GM12878 (cell line): ENCODE results near the gene GALNS. TPM values are rescaled to one million over a fixed set of nuclear protein-coding genes. Genes with fewer than 3 reads are reported as not detected.

ENCODE experiments used
- ATAC-seq: fragments of 200-7000 bp; cut with Tn5 transposase; 3 replicates; pipeline ENCODE4 v1.9.1; 2020; ENCODE audit warnings: mild to moderate bottlenecking, moderate library complexity
- BruUV-seq: library from RNA; stranded (reverse); fragments of 400-500 nt; replicated peaks from 2 replicates; lab custom pipeline; 2021; lab: Mats Ljungman, UMichigan
- CTCF ChIA-PET: fragments of 300-600 bp; sonication (Branson Sonifier 250); formaldehyde crosslinking; extraction: SDS; loops from one replicate; lab custom pipeline; 2021; ENCODE audit warnings: inconsistent platforms; lab: Yijun Ruan, JAX
- POLR2A ChIA-PET: fragments of 350-600 bp; formaldehyde crosslinking; extraction: SDS; loops from one replicate; lab custom pipeline; 2021; ENCODE audit warnings: inconsistent platforms; lab: Charles Lee
- RAD21 ChIA-PET: fragments of 300-600 bp; sonication (Branson Sonifier 250); formaldehyde crosslinking; loops from one replicate; lab custom pipeline; 2023; ENCODE audit warnings: antibody characterized with exemption; ENCODE audit not compliant: unreplicated experiment; lab: Charles Lee
- SMC1A ChIA-PET: fragments of 300-600 bp; sonication (Branson Sonifier 250); formaldehyde crosslinking; loops from one replicate; lab custom pipeline; 2023; ENCODE audit not compliant: unreplicated experiment, uncharacterized antibody; lab: Charles Lee
- DNase-seq: peaks from one replicate; pipeline ENCODE4 v3.0.0-alpha.2; 2011; ENCODE audit warnings: low read depth, low spot score
- FAIRE-seq: peaks from 3 replicates; lab custom pipeline; 2011; peaks lifted over from hg19 to GRCh38; lab: Jason Lieb, UNC
- H2AFZ ChIP-seq: 2 replicates; pipeline ENCODE4 v1.6.0; 2011; ENCODE audit warnings: low read depth, low read length, control low read depth; ENCODE audit not compliant: control insufficient read depth
- H3K27ac ChIP-seq: 2 replicates; pipeline ENCODE4 v1.5.1; 2011; ENCODE audit warnings: control low read depth; ENCODE audit not compliant: control insufficient read depth, insufficient read depth
- H3K27me3 ChIP-seq, 2 experiments: replicated peaks in 1 of 2; 2 replicates each; pipeline versions ENCODE4 v1.6.0 to v1.6.1; 2011; ENCODE audit warnings: low read length in 1 of 2; ENCODE audit not compliant: control insufficient read depth in 2 of 2, insufficient read depth in 2 of 2
- H3K36me3 ChIP-seq, 2 experiments: 2 replicates each; pipeline ENCODE4 v1.5.1; 2011; ENCODE audit warnings: low read length in 1 of 2; ENCODE audit not compliant: control insufficient read depth in 2 of 2, insufficient read depth in 2 of 2
- H3K4me1 ChIP-seq: 2 replicates; pipeline ENCODE4 v1.6.1; 2011; ENCODE audit warnings: mild to moderate bottlenecking, low read length, moderate library complexity, mixed read lengths; ENCODE audit not compliant: control insufficient read depth, insufficient read depth
- H3K4me2 ChIP-seq: 2 replicates; pipeline ENCODE4 v1.6.0; 2011; ENCODE audit warnings: control low read depth; ENCODE audit not compliant: control insufficient read depth, insufficient read depth
- H3K4me3 ChIP-seq: fragments of 200-600 bp; sonication (generic); 2 replicates; pipeline ENCODE4 v1.5.1; 2016
- H3K79me2 ChIP-seq: 2 replicates; pipeline ENCODE4 v1.6.0; 2011; ENCODE audit warnings: low read length; ENCODE audit not compliant: control insufficient read depth, insufficient read depth
- H3K9ac ChIP-seq: 2 replicates; pipeline ENCODE4 v1.8.0; 2011; ENCODE audit warnings: low read length, control low read depth, mixed read lengths; ENCODE audit not compliant: control insufficient read depth, insufficient read depth
- H3K9me3 ChIP-seq: replicated peaks from 3 replicates; pipeline ENCODE4 v1.5.1; 2011; ENCODE audit warnings: mild to moderate bottlenecking, low read length; ENCODE audit not compliant: control insufficient read depth, insufficient read depth
- H4K20me1 ChIP-seq: 2 replicates; pipeline ENCODE4 v1.6.0; 2011; ENCODE audit not compliant: control insufficient read depth, insufficient read depth
- BHLHE40 ChIP-seq, 2 experiments: fragments of 450-650 bp in 1 of 2; IDR thresholded peaks; 2 replicates each; pipeline ENCODE4 v1.6.1; 2011 to 2017; ENCODE audit warnings: low read depth in 2 of 2, borderline replicate concordance in 1 of 2, improper control_type of control experiment in 1 of 2, low read length in 1 of 2, mild to moderate bottlenecking in 1 of 2
- HDGF ChIP-seq: fragments of 450-650 bp; IDR thresholded peaks from 2 replicates; pipeline ENCODE4 v1.6.1; 2016; ENCODE audit warnings: antibody characterized with exemption
- NBN ChIP-seq: fragments of 450-650 bp; IDR thresholded peaks from 2 replicates; pipeline ENCODE4 v1.6.1; 2016
- NR2C2 ChIP-seq: IDR thresholded peaks from 2 replicates; pipeline ENCODE4 v1.6.1; 2011; ENCODE audit warnings: borderline replicate concordance, low read depth; ENCODE audit not compliant: control insufficient read depth, insufficient read length
- RFX5 ChIP-seq: IDR thresholded peaks from 2 replicates; pipeline ENCODE4 v1.6.1; 2011; ENCODE audit warnings: low read depth, low read length, improper control_type of control experiment
- RUNX3 ChIP-seq: IDR thresholded peaks from 2 replicates; pipeline ENCODE4 v1.6.1; 2012; ENCODE audit warnings: low read length, inconsistent platforms
- SMAD1 ChIP-seq: fragments of 450-650 bp; IDR thresholded peaks from 2 replicates; pipeline ENCODE4 v1.6.1; 2018; ENCODE audit warnings: mild to moderate bottlenecking, low read depth; ENCODE audit not compliant: partially characterized antibody
- SRF ChIP-seq, 2 experiments: IDR thresholded peaks; 2 replicates each; pipeline ENCODE4 v1.6.1; 2011; ENCODE audit warnings: low read depth in 2 of 2, low read length in 2 of 2, mild to moderate bottlenecking in 1 of 2, moderate library complexity in 1 of 2
- TCF12 ChIP-seq: IDR thresholded peaks from 2 replicates; pipeline ENCODE4 v1.6.1; 2011; ENCODE audit warnings: low read depth, mild to moderate bottlenecking, low read length
- WGBS: methylation state at CpG from one replicate; pipeline ENCODE4 v1.1.6; 2016; ENCODE audit warnings: low lambda C conversion rate; ENCODE audit not compliant: insufficient replicate concordance, insufficient coverage; ENCODE audit errors: missing lambda C conversion rate; 5-methylcytosine and 5-hydroxymethylcytosine counted together
- in situ Hi-C: fragments of 300-500 bp; cut with MboI; formaldehyde crosslinking; loops from 9 replicates; pipeline ENCODE4 v1.14.3; 2018; ENCODE audit warnings: mixed read lengths
- intact Hi-C: fragments of 100-400 bp; cut with micrococcal nuclease; formaldehyde crosslinking; loops from one replicate; pipeline ENCODE4 v1.14.2; 2022; ENCODE audit not compliant: unreplicated experiment
- polyA plus RNA-seq, 11 experiments: library from polyadenylated mRNA; depleted of rRNA in 4 of 11; unstranded in 6 of 11; stranded (reverse) in 5 of 11; fragments of >200 nt; fragmentation: Nextera tagmentation in 4 of 11; fragmentation: Illumina TruSeq in 1 of 11; extraction: Ambion mirVana in 4 of 11; extraction: Trizol in 1 of 11; gene quantifications; 1 replicate in 1 of 11; 2 replicates in 10 of 11; pipeline versions ENCODE4 v1.2.1 to v1.2.3, GENCODE V29; 2011 to 2016; ENCODE audit warnings: inconsistent platforms in 2 of 11, missing spikeins in 2 of 11, low read depth in 1 of 11
- total RNA-seq, 4 experiments: library from RNA; depleted of rRNA in 3 of 4; stranded (reverse); fragments of >200 nt in 3 of 4; fragmentation: Illumina TruSeq in 1 of 4; extraction: Trizol in 1 of 4; gene quantifications; 2 replicates each; pipeline versions ENCODE4 v1.2.1 to v1.2.3, GENCODE V29; 2013 to 2021
- TF ChIP-seq, protein P1 (sequence below): fragments of 450-650 bp; IDR thresholded peaks from 2 replicates; pipeline ENCODE4 v1.6.1; 2017; ENCODE audit warnings: low read depth, mild to moderate bottlenecking, moderate library complexity

GALNS gene
- total and polyA plus RNA-seq, 10 of the 15 experiments (the other 5 are each of a cell fraction or from before 2014, with no cell fraction given), result 0.37 to 12.4 (median 5.3) TPM

DNA sequence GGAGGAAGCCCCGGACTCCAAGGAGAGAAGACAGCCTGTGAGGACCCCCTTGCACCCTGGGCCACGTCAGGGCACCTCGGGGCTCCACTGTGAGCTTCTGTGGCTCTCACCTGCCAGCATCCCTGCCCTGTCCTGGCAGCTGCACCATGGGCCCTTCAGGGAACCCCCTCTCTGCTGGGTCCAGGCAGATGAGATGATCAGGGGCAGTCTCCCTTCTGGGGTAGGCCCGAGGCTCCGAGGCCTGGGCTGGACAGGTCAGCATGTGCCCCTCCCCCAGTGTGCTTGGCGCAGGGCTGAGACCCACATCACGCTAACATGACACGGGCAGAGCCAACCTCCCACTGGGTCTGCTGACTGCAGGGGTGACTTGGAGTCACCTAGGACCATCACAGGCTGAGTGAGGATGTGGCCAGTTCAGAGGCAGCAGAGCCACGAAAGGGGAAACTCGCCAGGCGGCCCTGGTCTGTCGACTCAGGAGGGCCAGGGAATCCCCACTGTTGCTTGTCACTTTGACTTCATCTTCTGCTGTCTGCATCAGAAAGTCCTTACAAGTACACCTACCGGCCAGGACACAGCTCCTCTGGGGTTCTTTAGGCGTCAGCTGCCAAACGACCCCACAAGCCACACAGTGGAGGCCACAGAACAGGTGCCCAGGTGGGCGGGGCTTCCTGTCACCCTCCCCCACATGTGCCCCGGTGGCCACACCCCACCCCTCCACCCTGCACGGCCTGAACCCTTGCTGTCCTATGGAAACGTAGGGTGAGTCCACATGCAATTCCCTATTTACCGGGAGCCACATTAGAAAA is 2.2 kb downstream of the GALNS start:
- POLR2A ChIA-PET, result no interaction called here
- in situ Hi-C loops, result no loop called here
- peak; percentile 44 for ATAC-seq
- H3K27ac ChIP-seq, result no peak overlapping the region
- SMC1A ChIA-PET, result interaction anchor here (0.8 kb wide), 1 partner anchor 8 kb away, joined by 3 read pairs; no protein-coding TSS in a partner anchor
- no peaks in the 10 kb centered on the region for H3K9me3 ChIP-seq
- no peak for FAIRE-seq
- RAD21 ChIA-PET, result no interaction called here
- no TSS peak for BruUV-seq
- H2AFZ ChIP-seq, result no peak overlapping the region
- peaks cover 13% of the 10 kb centered on the region for H3K79me2 ChIP-seq
- H3K4me1 ChIP-seq, result peaks cover 23% of the 10 kb centered on the region
- H3K36me3 ChIP-seq, result peaks cover 0 to 3% of the 10 kb centered on the region in 2 experiments; a peak in 1 of 4 replicates
- 30% methylated on average over 20 of the region's 20 CpGs for WGBS
- TF ChIP-seq NR2C2 (no peak), NBN (no peak), RFX5 (no peak), TCF12 (0 out of 2 replicates have a peak, but pooled peaks have one; percentile 24), BHLHE40 (IDR thresholded peaks at IDR 0.05; ENCODE audit: borderline replicate concordance in 1 of 2, low read depth in 2 of 2, low read length in 1 of 2) (peak in 1 of 2 experiments; percentile 14; a peak in 1 of 4 replicates), SMAD1 (no peak), SRF (IDR thresholded peaks at IDR 0.05; ENCODE audit: low read depth in 2 of 2, low read length in 2 of 2) (no peak), RUNX3 (no peak), HDGF (no peak)
- TF ChIP-seq, protein P1, sequence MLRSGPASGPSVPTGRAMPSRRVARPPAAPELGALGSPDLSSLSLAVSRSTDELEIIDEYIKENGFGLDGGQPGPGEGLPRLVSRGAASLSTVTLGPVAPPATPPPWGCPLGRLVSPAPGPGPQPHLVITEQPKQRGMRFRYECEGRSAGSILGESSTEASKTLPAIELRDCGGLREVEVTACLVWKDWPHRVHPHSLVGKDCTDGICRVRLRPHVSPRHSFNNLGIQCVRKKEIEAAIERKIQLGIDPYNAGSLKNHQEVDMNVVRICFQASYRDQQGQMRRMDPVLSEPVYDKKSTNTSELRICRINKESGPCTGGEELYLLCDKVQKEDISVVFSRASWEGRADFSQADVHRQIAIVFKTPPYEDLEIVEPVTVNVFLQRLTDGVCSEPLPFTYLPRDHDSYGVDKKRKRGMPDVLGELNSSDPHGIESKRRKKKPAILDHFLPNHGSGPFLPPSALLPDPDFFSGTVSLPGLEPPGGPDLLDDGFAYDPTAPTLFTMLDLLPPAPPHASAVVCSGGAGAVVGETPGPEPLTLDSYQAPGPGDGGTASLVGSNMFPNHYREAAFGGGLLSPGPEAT, result 0 out of 2 replicates have a peak, but pooled peaks have one; percentile 18
- no peaks in the 10 kb centered on the region for H3K27me3 ChIP-seq
- no peak overlapping the region for H3K4me3 ChIP-seq
- H3K9ac ChIP-seq, result no peak overlapping the region
- DNase-seq, result no peak
- intact Hi-C loops, result loop anchor here (5.0 kb wide), 2 partner anchors 42 to 68 kb away; partner anchors contain the start of gene APRT
- 0 out of 2 replicates have a peak, but pooled peaks cover 2% of the 10 kb centered on the region for H4K20me1 ChIP-seq
- H3K4me2 ChIP-seq, result peak overlapping the region; percentile 48; the same call in 1 of the 2 replicates
- CTCF ChIA-PET, result interaction anchor here (1.1 kb wide), 1 partner anchor 9 kb away, joined by 3 read pairs; no protein-coding TSS in a partner anchor
